ENCODE measurements around the gene USP6NL. TPM values are rescaled to one million over a fixed set of nuclear protein-coding genes. Genes with fewer than 3 reads are reported as not detected.

Gene USP6NL
- total RNA-seq, 4 donors from 2014 or later: 13.9 to 17.1 (median 15.8) TPM

- DNase-seq (ENCODE audit: low spot score) (no peak), ATAC-seq (ENCODE audit: low FRiP score) (no peak)
- TF ChIP-seq CTCF (IDR thresholded peaks at IDR 0.05): no peak
These were observed 8.4 kb downstream of the USP6NL start for GRCh38 chr10:11602919-11603523.

- DNase-seq (ENCODE audit: low spot score): no peak
- no peak for TF ChIP-seq CTCF (IDR thresholded peaks at IDR 0.05)
- no peak for ATAC-seq (ENCODE audit: low FRiP score)
These were observed 9.1 kb downstream of the USP6NL start for GRCh38 chr10:11602358-11602757.

GRCh38 chr10:11601670-11602069 lies 9.8 kb downstream of the USP6NL start:
- no peak for ATAC-seq (ENCODE audit: low FRiP score)
- TF ChIP-seq CTCF (IDR thresholded peaks at IDR 0.05): no peak

GRCh38 chr10:11600280-11600679 lies 11.2 kb downstream of the USP6NL start:
- no peak for TF ChIP-seq CTCF (IDR thresholded peaks at IDR 0.05)
- no peak for ATAC-seq (ENCODE audit: low FRiP score)

More at GRCh38 chr10:11601670-11602069, 9.8 kb downstream of the USP6NL start:
- DNase-seq (ENCODE audit: low spot score): no peak

GRCh38 chr10:11598712-11599397 lies 12.6 kb downstream of the USP6NL start:
- DNase-seq (ENCODE audit: low spot score) (no peak), ATAC-seq (ENCODE audit: low FRiP score) (no peak)
- no peak for TF ChIP-seq CTCF (IDR thresholded peaks at IDR 0.05)

More at GRCh38 chr10:11600280-11600679, 11.2 kb downstream of the USP6NL start:
- DNase-seq (ENCODE audit: low spot score): no peak

- no peak for ATAC-seq (ENCODE audit: low FRiP score)
- TF ChIP-seq CTCF (IDR thresholded peaks at IDR 0.05): no peak
- DNase-seq (ENCODE audit: low spot score): no peak
These were observed 14.0 kb downstream of the USP6NL start for GRCh38 chr10:11597470-11597869.

- ATAC-seq (ENCODE audit: low FRiP score) (no peak), DNase-seq (ENCODE audit: low spot score) (no peak)
- no peak for TF ChIP-seq CTCF (IDR thresholded peaks at IDR 0.05)
These were observed 16.1 kb downstream of the USP6NL start for GRCh38 chr10:11595395-11595692.

Data from omental fat pad (tissue), 4 donors.